MCF 10A (cell line): ENCODE data around the gene GOLGA6L2. TPM values are rescaled to one million over a fixed set of nuclear protein-coding genes. Genes with fewer than 3 reads are reported as not detected.

Experiments
- BruUV-seq: library from RNA; stranded (reverse); fragments of 400-500 nt; replicated peaks from 2 replicates; lab custom pipeline; 2021; lab: Mats Ljungman, UMichigan
- CTCF ChIA-PET: fragments of 300-600 bp; sonication (Branson Sonifier 250); formaldehyde crosslinking; extraction: SDS; loops from one replicate; lab custom pipeline; 2021; ENCODE audit warnings: antibody characterized with exemption, inconsistent platforms; lab: Yijun Ruan, JAX
- POLR2A ChIA-PET: fragments of 300-600, 350-650 bp; sonication (Branson Sonifier 250); formaldehyde crosslinking; extraction: SDS; loops from one replicate; lab custom pipeline; 2020; ENCODE audit warnings: antibody characterized with exemption, inconsistent platforms; lab: Yijun Ruan, JAX
- DNase-seq: peaks from one replicate; pipeline ENCODE4 v3.0.0-alpha.2; 2018; ENCODE audit not compliant: unreplicated experiment
- H3K27ac Mint-ChIP-seq: one replicate; pipeline ENCODE4 v1.8.0; 2022; ENCODE audit warnings: mild to moderate bottlenecking, low read depth, mixed read lengths; ENCODE audit not compliant: unreplicated experiment
- H3K27me3 Mint-ChIP-seq: one replicate; pipeline ENCODE4 v1.8.0; 2022; ENCODE audit warnings: mixed read lengths; ENCODE audit not compliant: insufficient read depth, unreplicated experiment
- H3K36me3 Mint-ChIP-seq: one replicate; pipeline ENCODE4 v1.8.0; 2022; ENCODE audit warnings: mild to moderate bottlenecking, moderate library complexity, mixed read lengths; ENCODE audit not compliant: insufficient read depth, unreplicated experiment
- H3K4me1 Mint-ChIP-seq: one replicate; pipeline ENCODE4 v1.8.0; 2022; ENCODE audit warnings: mixed read lengths; ENCODE audit not compliant: insufficient read depth, unreplicated experiment
- H3K4me3 Mint-ChIP-seq: one replicate; pipeline ENCODE4 v1.8.0; 2022; ENCODE audit warnings: mild to moderate bottlenecking, moderate library complexity, mixed read lengths; ENCODE audit not compliant: unreplicated experiment
- H3K9me3 Mint-ChIP-seq: one replicate; pipeline ENCODE4 v1.8.0; 2022; ENCODE audit warnings: mixed read lengths; ENCODE audit not compliant: unreplicated experiment
- CTCF ChIP-seq: fragments of 200-600 bp; IDR thresholded peaks from one replicate; pipeline ENCODE4 v1.8.0; 2022; ENCODE audit warnings: antibody characterized with exemption, mild to moderate bottlenecking; ENCODE audit not compliant: unreplicated experiment
- intact Hi-C: fragments of 100-400 bp; cut with micrococcal nuclease; formaldehyde crosslinking; loops from 2 replicates; pipeline ENCODE4 v1.14.1; 2022
- total RNA-seq: library from RNA; stranded (reverse); gene quantifications from 2 replicates; pipeline ENCODE4 v1.2.3, GENCODE V29; 2022

Gene GOLGA6L2
- total RNA-seq, 1 experiment from 2014 or later = not detected

GRCh38 chr15:23424111-23424904 lies 22.7 kb downstream of the GOLGA6L2 start:
- DNase-seq = no peak
- no peaks in the 10 kb centered on the region for H3K36me3 Mint-ChIP-seq
- ChIA-PET POLR2A (no interaction called here), CTCF (interaction anchor here (0.7 kb wide), 1 partner anchor 99 kb away, joined by 3 read pairs; no protein-coding TSS in a partner anchor)
- H3K27ac Mint-ChIP-seq = no peak overlapping the region
- no TSS peak for BruUV-seq
- intact Hi-C loops = no loop called here
- H3K4me1 Mint-ChIP-seq = peaks cover 7% of the 10 kb centered on the region
- no peak for TF ChIP-seq CTCF
- no peak overlapping the region for H3K4me3 Mint-ChIP-seq
- H3K9me3 Mint-ChIP-seq = no peaks in the 10 kb centered on the region
- H3K27me3 Mint-ChIP-seq = no peaks in the 10 kb centered on the region

GRCh38 chr15:23422946-23423708 lies 23.9 kb downstream of the GOLGA6L2 start:
- Mint-ChIP-seq H3K36me3 (no peaks in the 10 kb centered on the region), H3K27me3 (no peaks in the 10 kb centered on the region), H3K4me1 (peaks cover 7% of the 10 kb centered on the region), H3K4me3 (no peak overlapping the region), H3K9me3 (no peaks in the 10 kb centered on the region), H3K27ac (peak overlapping the region; percentile 31)
- peak; percentile 35 for DNase-seq
- BruUV-seq = no TSS peak
- TF ChIP-seq CTCF = no peak
- CTCF ChIA-PET = interaction anchor here (0.7 kb wide), 2 partner anchors 100 to 379 kb away, joined by 3 read pairs; no protein-coding TSS in a partner anchor
- intact Hi-C loops = no loop called here
- POLR2A ChIA-PET = no interaction called here

GRCh38 chr15:23422099-23422945 lies 24.7 kb downstream of the GOLGA6L2 start:
- DNase-seq = peak; percentile 42
- POLR2A ChIA-PET = no interaction called here
- Mint-ChIP-seq H3K4me1 (peaks cover 7% of the 10 kb centered on the region), H3K36me3 (no peaks in the 10 kb centered on the region), H3K27ac (peak overlapping the region; percentile 31), H3K27me3 (no peaks in the 10 kb centered on the region), H3K4me3 (no peak overlapping the region), H3K9me3 (no peaks in the 10 kb centered on the region)
- CTCF ChIA-PET = interaction anchor here (0.7 kb wide), 1 partner anchor 379 kb away, joined by 3 read pairs; no protein-coding TSS in a partner anchor
- BruUV-seq = no TSS peak
- intact Hi-C loops = no loop called here
- TF ChIP-seq CTCF = no peak
